HG02973 (cell line): ENCODE measurements around the gene ZNF436.
A peak's percentile ranks its signal among the peaks of the same experiment; 100 is the strongest.
"Not testable (repeated sequence)": the region's sequence is repeated elsewhere in the genome, so short reads cannot be mapped to it uniquely, and the experiment has no call there.

Experiments used
- ATAC-seq: cut with Tn5 transposase; IDR thresholded peaks from one replicate; pipeline ENCODE4 v1.9.1; 2021; ENCODE audit warnings: moderate library complexity; ENCODE audit not compliant: unreplicated experiment

The ZNF436 gene

GRCh38 chr1:23393706-23394105 lies 24.1 kb upstream of the ZNF436 start:
- no peak for ATAC-seq

- no peak for ATAC-seq
These were observed 22.7 kb upstream of the ZNF436 start for GRCh38 chr1:23392125-23392855.

- no peak for ATAC-seq
These were observed 20.2 kb upstream of the ZNF436 start for GRCh38 chr1:23389837-23390321.

GRCh38 chr1:23387494-23387893 lies 17.9 kb upstream of the ZNF436 start:
- ATAC-seq: no peak

- ATAC-seq: no peak
These were observed 15.5 kb upstream of the ZNF436 start for GRCh38 chr1:23385119-23385621.

GRCh38 chr1:23384312-23385058 lies 14.8 kb upstream of the ZNF436 start:
- ATAC-seq: no peak

GRCh38 chr1:23383577-23384311 lies 14.1 kb upstream of the ZNF436 start:
- no peak for ATAC-seq

GRCh38 chr1:23381233-23381885 lies 11.7 kb upstream of the ZNF436 start:
- no peak for ATAC-seq

- ATAC-seq: no peak
These were observed 11.1 kb upstream of the ZNF436 start for GRCh38 chr1:23380719-23381118.

- not testable (repeated sequence) for ATAC-seq
These were observed 10.6 kb upstream of the ZNF436 start for GRCh38 chr1:23380236-23380635.

GRCh38 chr1:23376890-23377811 lies 7.5 kb upstream of the ZNF436 start:
- ATAC-seq: no peak

- not testable (repeated sequence) for ATAC-seq
These were observed 4.6 kb upstream of the ZNF436 start for GRCh38 chr1:23374079-23374735.

GRCh38 chr1:23371987-23372880 lies 2.6 kb upstream of the ZNF436 start:
- no peak for ATAC-seq

GRCh38 chr1:23370709-23371584 lies 1.3 kb upstream of the ZNF436 start:
- no peak for ATAC-seq

- ATAC-seq: no peak
These were observed 683 bp upstream of the ZNF436 start for GRCh38 chr1:23370330-23370708.

GRCh38 chr1:23368562-23369334 lies 888 bp downstream of the ZNF436 start:
- ATAC-seq: peak; percentile 66
